ENCODE data around the gene TMC5.
"Not testable (repeated sequence)": the region's sequence is repeated elsewhere in the genome, so short reads cannot be mapped to it uniquely, and the experiment has no call there.

TMC5 gene

GRCh38 chr16:19542138-19542821 is 124.6 kb downstream of the TMC5 start:
- no peak for DNase-seq (ENCODE audit: low spot score)

- DNase-seq (ENCODE audit: low spot score): not testable (repeated sequence)
Observed at GRCh38 chr16:19543278-19543996, 125.8 kb downstream of the TMC5 start.

- DNase-seq (ENCODE audit: low spot score): no peak
Observed at GRCh38 chr16:19548144-19548543, 130.5 kb downstream of the TMC5 start.

Measured in pons (tissue), 1 donor.